Endothelial cell of umbilical vein (primary cell): ENCODE data around the gene ZDHHC17. TPM values are rescaled to one million over a fixed set of nuclear protein-coding genes. Genes with fewer than 3 reads are reported as not detected.

Experiments used
- BruUV-seq: library from RNA; stranded (reverse); fragments of 400-500 nt; replicated peaks from 2 replicates; lab custom pipeline; 2021; lab: Mats Ljungman, UMichigan
- CTCF ChIA-PET: fragments of 300-600, 350-600 bp; sonication (Branson Sonifier 250); formaldehyde crosslinking; loops from one replicate; lab custom pipeline; 2021; ENCODE audit warnings: antibody characterized with exemption, inconsistent platforms; lab: Charles Lee
- POLR2A ChIA-PET: fragments of 300-600, 350-600 bp; sonication (Branson Sonifier 250); formaldehyde crosslinking; loops from one replicate; lab custom pipeline; 2021; ENCODE audit warnings: antibody characterized with exemption, inconsistent platforms; lab: Charles Lee
- DNase-seq: peaks from one replicate; pipeline ENCODE4 v3.0.0-alpha.2; 2011; ENCODE audit warnings: low read depth, low spot score
- FAIRE-seq: peaks from 2 replicates; lab custom pipeline; 2011; peaks lifted over from hg19 to GRCh38; lab: Jason Lieb, UNC
- H2AFZ ChIP-seq: 2 replicates; pipeline ENCODE4 v1.6.0; 2012; ENCODE audit warnings: low read depth, low read length, control low read depth, inconsistent platforms
- H3K27ac ChIP-seq: 2 replicates; pipeline ENCODE4 v1.5.1; 2011; ENCODE audit warnings: low read depth, mild to moderate bottlenecking, control low read depth, low read length, moderate library complexity; ENCODE audit not compliant: insufficient read depth
- H3K27me3 ChIP-seq, 2 experiments: 2 replicates each; pipeline versions ENCODE4 v1.6.0 to v1.6.1; 2011; ENCODE audit warnings: low read length in 2 of 2, mixed read lengths in 1 of 2; ENCODE audit not compliant: control insufficient read depth in 2 of 2, insufficient read depth in 2 of 2
- H3K36me3 ChIP-seq, 2 experiments: 2 replicates in 1 of 2; 3 replicates in 1 of 2; pipeline ENCODE4 v1.5.1; 2011; ENCODE audit warnings: low read length in 2 of 2, mild to moderate bottlenecking in 1 of 2, moderate library complexity in 1 of 2; ENCODE audit not compliant: control insufficient read depth in 2 of 2, insufficient read depth in 2 of 2; ENCODE audit errors: extremely low read depth in 1 of 2
- H3K4me1 ChIP-seq: 3 replicates; pipeline ENCODE4 v1.5.1; 2011; ENCODE audit warnings: mild to moderate bottlenecking, low read length; ENCODE audit not compliant: control insufficient read depth, insufficient read depth; ENCODE audit errors: extremely low read depth
- H3K4me2 ChIP-seq: 2 replicates; pipeline ENCODE4 v1.6.1; 2011; ENCODE audit warnings: low read length, control low read depth, mixed read lengths; ENCODE audit not compliant: insufficient read depth
- H3K4me3 ChIP-seq, 3 experiments: fragments of 200-600 bp in 1 of 3; sonication (generic), shearing (Covaris generic) in 1 of 3; replicated peaks in 1 of 3; 2 replicates each; pipeline ENCODE4 v1.5.1; 2011 to 2016; ENCODE audit warnings: control low read depth in 3 of 3, low read length in 3 of 3, mild to moderate bottlenecking in 2 of 3, inconsistent platforms in 1 of 3, low read depth in 1 of 3, moderate library complexity in 1 of 3; ENCODE audit not compliant: insufficient read depth in 1 of 3
- H3K79me2 ChIP-seq: 2 replicates; pipeline ENCODE4 v1.6.0; 2012; ENCODE audit warnings: low read length, inconsistent platforms; ENCODE audit not compliant: control insufficient read depth, insufficient read depth
- H3K9ac ChIP-seq: replicated peaks from 2 replicates; pipeline ENCODE3; 2011; ENCODE audit warnings: low read length, control low read depth; ENCODE audit not compliant: insufficient read depth; ENCODE audit errors: extremely low read depth
- H3K9me1 ChIP-seq: replicated peaks from 3 replicates; pipeline ENCODE4 v1.6.0; 2011; ENCODE audit warnings: mild to moderate bottlenecking, low read length; ENCODE audit not compliant: control insufficient read depth, insufficient read depth; ENCODE audit errors: extremely low read depth
- H3K9me3 ChIP-seq: replicated peaks from 2 replicates; pipeline ENCODE4 v1.5.1; 2012; ENCODE audit warnings: low read length, inconsistent platforms; ENCODE audit not compliant: control insufficient read depth, insufficient read depth
- H4K20me1 ChIP-seq: replicated peaks from 2 replicates; pipeline ENCODE3; 2011; ENCODE audit warnings: mild to moderate bottlenecking, low read length; ENCODE audit not compliant: control insufficient read depth, insufficient read depth; ENCODE audit errors: extremely low read depth
- CTCF ChIP-seq, 2 donors: IDR thresholded peaks; 1 replicate in 1 of 2; 2 replicates in 1 of 2; pipeline ENCODE4 v1.5.1; 2011; ENCODE audit warnings: low read length in 2 of 2, mild to moderate bottlenecking in 2 of 2, moderate library complexity in 2 of 2, control low read depth in 1 of 2, inconsistent platforms in 1 of 2, low read depth in 1 of 2; ENCODE audit not compliant: insufficient read depth in 1 of 2; ENCODE audit errors: extremely low read depth in 1 of 2
- EZH2 ChIP-seq: IDR thresholded peaks from 2 replicates; pipeline ENCODE4 v1.6.1; 2012; ENCODE audit warnings: borderline replicate concordance, low read depth, mild to moderate bottlenecking, moderate library complexity, low read length, inconsistent platforms; ENCODE audit not compliant: severe bottlenecking
- FOS ChIP-seq: IDR thresholded peaks from 2 replicates; pipeline ENCODE4 v1.6.1; 2011; ENCODE audit warnings: mild to moderate bottlenecking, low read length, moderate library complexity, borderline replicate concordance; ENCODE audit not compliant: insufficient read depth
- GATA2 ChIP-seq: IDR thresholded peaks from 2 replicates; pipeline ENCODE4 v1.7.0; 2011; ENCODE audit warnings: low read depth, mild to moderate bottlenecking, moderate library complexity, mixed read lengths, low read length; ENCODE audit not compliant: insufficient read length, insufficient read depth
- JUN ChIP-seq: IDR thresholded peaks from 2 replicates; pipeline ENCODE4 v1.6.1; 2011; ENCODE audit warnings: borderline replicate concordance, low read depth; ENCODE audit not compliant: insufficient read length, insufficient read depth
- MAX ChIP-seq: IDR thresholded peaks from 2 replicates; pipeline ENCODE4 v1.6.1; 2011; ENCODE audit not compliant: insufficient read depth, insufficient read length
- MYC ChIP-seq: IDR thresholded peaks from one replicate; pipeline ENCODE4 v1.6.1; 2011; ENCODE audit warnings: mild to moderate bottlenecking, low read depth, low read length
- POLR2A ChIP-seq: IDR thresholded peaks from 2 replicates; pipeline ENCODE4 v1.6.1; 2012; ENCODE audit warnings: low read depth, mild to moderate bottlenecking, control low read depth, low read length
- POLR2AphosphoS5 ChIP-seq: IDR thresholded peaks from 2 replicates; pipeline ENCODE4 v1.6.1; 2012; ENCODE audit warnings: low read depth, mild to moderate bottlenecking, control low read depth, low read length, moderate library complexity; ENCODE audit not compliant: insufficient read depth
- dilution Hi-C: fragments of 300-500 bp; cut with MboI; formaldehyde crosslinking; loops from one replicate; pipeline ENCODE4 v1.15.0; 2019; ENCODE audit warnings: low sequenced_read_pairs; ENCODE audit not compliant: extremely low pct_ligation_motif_present
- intact Hi-C: fragments of 100-400 bp; cut with micrococcal nuclease; formaldehyde crosslinking; loops from one replicate; pipeline ENCODE4 v1.10.0; 2022
- polyA plus RNA-seq, 4 experiments: library from polyadenylated mRNA; depleted of rRNA in 3 of 4; stranded (reverse) in 3 of 4; unstranded in 1 of 4; fragments of >200 nt; gene quantifications; 2 replicates each; pipeline versions ENCODE4 v1.2.1 to v1.2.3, GENCODE V29; 2011 to 2012; ENCODE audit warnings: missing spikeins in 1 of 4
- total RNA-seq: library from RNA; stranded (reverse); gene quantifications from 2 replicates; pipeline ENCODE4 v1.2.3, GENCODE V29; 2021

The ZDHHC17 gene
- total and polyA plus RNA-seq, 2 donors (not counting 3 experiments of a cell fraction or from before 2014, with no cell fraction given), result 21.2 to 26.9 TPM

- Histone ChIP-seq H3K79me2 (peaks cover 27% of the 10 kb centered on the region), H3K9me3 (no peaks in the 10 kb centered on the region), H3K4me2 (no peak overlapping the region), H4K20me1 (peaks cover 6% of the 10 kb centered on the region), H3K9ac (no peak overlapping the region), H3K4me3 (no peak overlapping the region), H3K9me1 (no peaks in the 10 kb centered on the region), H3K27ac (no peak overlapping the region), H3K27me3 (no peaks in the 10 kb centered on the region), H3K4me1 (no peaks in the 10 kb centered on the region), H2AFZ (no peak overlapping the region), H3K36me3 (no peaks in the 10 kb centered on the region)
- ChIA-PET CTCF (interaction anchor here (0.9 kb wide), 1 partner anchor 13 kb away, joined by 4 read pairs; no protein-coding TSS in a partner anchor), POLR2A (no interaction called here)
- TF ChIP-seq CTCF (IDR thresholded peaks at IDR 0.05; ENCODE audit: extremely low read depth in 1 of 2, insufficient read depth in 1 of 2, low read depth in 1 of 2, low read length in 2 of 2), result no peak
- no peak for TF ChIP-seq JUN
- no peak for TF ChIP-seq GATA2
- TF ChIP-seq MAX, result no peak
- no peak for TF ChIP-seq EZH2
- no peak for TF ChIP-seq FOS
- no peak for TF ChIP-seq POLR2AphosphoS5
- TF ChIP-seq MYC, result no peak
- no peak for TF ChIP-seq POLR2A
- DNase-seq (no peak), FAIRE-seq (no peak)
- dilution Hi-C loops, result no loop called here
- no TSS peak for BruUV-seq
- intact Hi-C loops, result no loop called here
These were observed 20.7 kb downstream of the ZDHHC17 start for GRCh38 chr12:76784600-76785051.
